HEK293 (cell line): ENCODE results near the gene NDOR1.

Experiments
- BCL11B ChIP-seq: fragments of 450-650 bp; formaldehyde crosslinking; IDR thresholded peaks from 2 replicates; pipeline ENCODE4 v1.5.1; 2016; ENCODE audit warnings: low read depth, missing biosample characterization, missing genetic modification characterization
- BCL6B ChIP-seq: fragments of 450-650 bp; formaldehyde crosslinking; IDR thresholded peaks from 2 replicates; pipeline ENCODE4 v1.5.1; 2017; ENCODE audit warnings: missing biosample characterization, missing genetic modification characterization
- EGR2 ChIP-seq: fragments of 450-650 bp; formaldehyde crosslinking; IDR thresholded peaks from 2 replicates; pipeline ENCODE4 v1.5.1; 2016; ENCODE audit warnings: low read depth, missing biosample characterization, missing genetic modification characterization
- KLF10 ChIP-seq: fragments of 450-650 bp; IDR thresholded peaks from 2 replicates; pipeline ENCODE4 v1.5.1; 2018; ENCODE audit warnings: missing biosample characterization, mild to moderate bottlenecking, missing genetic modification characterization
- MYNN ChIP-seq: fragments of 450-650 bp; formaldehyde crosslinking; IDR thresholded peaks from 2 replicates; pipeline ENCODE4 v1.5.1; 2016; ENCODE audit warnings: missing biosample characterization, missing genetic modification characterization, borderline replicate concordance
- RBAK ChIP-seq: fragments of 450-650 bp; formaldehyde crosslinking; IDR thresholded peaks from 2 replicates; pipeline ENCODE4 v1.5.1; 2016; ENCODE audit warnings: missing biosample characterization, missing genetic modification characterization
- REPIN1 ChIP-seq: fragments of 450-650 bp; formaldehyde crosslinking; IDR thresholded peaks from 2 replicates; pipeline ENCODE4 v1.5.1; 2017; ENCODE audit warnings: missing biosample characterization, missing genetic modification characterization, low read depth
- REST ChIP-seq: fragments of 450-650 bp; formaldehyde crosslinking; IDR thresholded peaks from 2 replicates; pipeline ENCODE4 v1.5.1; 2016; ENCODE audit warnings: missing biosample characterization, missing genetic modification characterization
- SP7 ChIP-seq: fragments of 450-650 bp; formaldehyde crosslinking; IDR thresholded peaks from 2 replicates; pipeline ENCODE4 v1.5.1; 2016; ENCODE audit warnings: missing biosample characterization, missing genetic modification characterization
- ZBTB1 ChIP-seq: fragments of 450-650 bp; formaldehyde crosslinking; IDR thresholded peaks from 2 replicates; pipeline ENCODE4 v1.5.1; 2016; ENCODE audit warnings: missing biosample characterization, missing genetic modification characterization
- ZBTB49 ChIP-seq: fragments of 450-650 bp; formaldehyde crosslinking; IDR thresholded peaks from 2 replicates; pipeline ENCODE4 v1.5.1; 2016; ENCODE audit warnings: missing biosample characterization, missing genetic modification characterization, low read depth
- ZFP3 ChIP-seq: fragments of 450-650 bp; formaldehyde crosslinking; IDR thresholded peaks from 2 replicates; pipeline ENCODE4 v1.5.1; 2016; ENCODE audit warnings: low read depth, missing biosample characterization, missing genetic modification characterization
- ZNF132 ChIP-seq: fragments of 450-650 bp; formaldehyde crosslinking; IDR thresholded peaks from 2 replicates; pipeline ENCODE4 v1.5.1; 2017; ENCODE audit warnings: missing biosample characterization, missing genetic modification characterization, borderline replicate concordance
- ZNF157 ChIP-seq: fragments of 450-650 bp; formaldehyde crosslinking; IDR thresholded peaks from 2 replicates; pipeline ENCODE4 v1.5.1; 2016; ENCODE audit warnings: missing biosample characterization, missing genetic modification characterization
- ZNF221 ChIP-seq: fragments of 450-650 bp; formaldehyde crosslinking; IDR thresholded peaks from 2 replicates; pipeline ENCODE4 v1.5.1; 2017; ENCODE audit warnings: missing biosample characterization, missing genetic modification characterization, borderline replicate concordance
- ZNF223 ChIP-seq: fragments of 450-650 bp; formaldehyde crosslinking; IDR thresholded peaks from 2 replicates; pipeline ENCODE4 v1.5.1; 2016; ENCODE audit warnings: missing biosample characterization, missing genetic modification characterization
- ZNF354C ChIP-seq: fragments of 450-650 bp; formaldehyde crosslinking; IDR thresholded peaks from 2 replicates; pipeline ENCODE4 v1.5.1; 2016; ENCODE audit warnings: missing biosample characterization, missing genetic modification characterization, low read depth, borderline replicate concordance
- ZNF426 ChIP-seq: fragments of 450-650 bp; formaldehyde crosslinking; IDR thresholded peaks from 2 replicates; pipeline ENCODE4 v1.5.1; 2017; ENCODE audit warnings: missing biosample characterization, missing genetic modification characterization, mild to moderate bottlenecking, inconsistent platforms, moderate library complexity
- ZNF580 ChIP-seq: fragments of 450-650 bp; formaldehyde crosslinking; IDR thresholded peaks from 2 replicates; pipeline ENCODE4 v1.5.1; 2016; ENCODE audit warnings: missing biosample characterization, missing genetic modification characterization
- ZNF610 ChIP-seq: fragments of 450-650 bp; formaldehyde crosslinking; IDR thresholded peaks from 2 replicates; pipeline ENCODE4 v1.5.1; 2016; ENCODE audit warnings: missing biosample characterization, missing genetic modification characterization, borderline replicate concordance
- ZNF621 ChIP-seq: fragments of 450-650 bp; formaldehyde crosslinking; IDR thresholded peaks from 2 replicates; pipeline ENCODE4 v1.5.1; 2017; ENCODE audit warnings: missing biosample characterization, missing genetic modification characterization
- ZNF654 ChIP-seq: fragments of 450-650 bp; formaldehyde crosslinking; IDR thresholded peaks from 2 replicates; pipeline ENCODE4 v1.5.1; 2016; ENCODE audit warnings: low read depth, missing biosample characterization, missing genetic modification characterization
- ZNF658 ChIP-seq: fragments of 450-650 bp; formaldehyde crosslinking; IDR thresholded peaks from 2 replicates; pipeline ENCODE4; 2016; ENCODE audit warnings: missing biosample characterization, missing genetic modification characterization
- ZNF785 ChIP-seq: fragments of 450-650 bp; formaldehyde crosslinking; IDR thresholded peaks from 2 replicates; pipeline ENCODE4 v1.5.1; 2016; ENCODE audit warnings: missing biosample characterization, missing genetic modification characterization
- ZNF830 ChIP-seq: fragments of 450-650 bp; IDR thresholded peaks from 2 replicates; pipeline ENCODE4 v1.5.0; 2018; ENCODE audit warnings: missing biosample characterization, missing genetic modification characterization, low read depth, mild to moderate bottlenecking, moderate library complexity
- TF ChIP-seq, protein P1 (sequence below): fragments of 450-650 bp; formaldehyde crosslinking; IDR thresholded peaks from 2 replicates; pipeline ENCODE4 v1.5.1; 2016; ENCODE audit warnings: missing biosample characterization, missing genetic modification characterization, low read depth
- TF ChIP-seq, protein P2 (sequence below): fragments of 450-650 bp; formaldehyde crosslinking; IDR thresholded peaks from 2 replicates; pipeline ENCODE4 v1.5.1; 2016; ENCODE audit warnings: missing biosample characterization, missing genetic modification characterization
- TF ChIP-seq, protein P3 (sequence below): fragments of 450-650 bp; formaldehyde crosslinking; optimal IDR thresholded peaks from 2 replicates; pipeline ENCODE3; 2016; ENCODE audit warnings: missing biosample characterization, mild to moderate bottlenecking, missing genetic modification characterization

NDOR1 gene

DNA sequence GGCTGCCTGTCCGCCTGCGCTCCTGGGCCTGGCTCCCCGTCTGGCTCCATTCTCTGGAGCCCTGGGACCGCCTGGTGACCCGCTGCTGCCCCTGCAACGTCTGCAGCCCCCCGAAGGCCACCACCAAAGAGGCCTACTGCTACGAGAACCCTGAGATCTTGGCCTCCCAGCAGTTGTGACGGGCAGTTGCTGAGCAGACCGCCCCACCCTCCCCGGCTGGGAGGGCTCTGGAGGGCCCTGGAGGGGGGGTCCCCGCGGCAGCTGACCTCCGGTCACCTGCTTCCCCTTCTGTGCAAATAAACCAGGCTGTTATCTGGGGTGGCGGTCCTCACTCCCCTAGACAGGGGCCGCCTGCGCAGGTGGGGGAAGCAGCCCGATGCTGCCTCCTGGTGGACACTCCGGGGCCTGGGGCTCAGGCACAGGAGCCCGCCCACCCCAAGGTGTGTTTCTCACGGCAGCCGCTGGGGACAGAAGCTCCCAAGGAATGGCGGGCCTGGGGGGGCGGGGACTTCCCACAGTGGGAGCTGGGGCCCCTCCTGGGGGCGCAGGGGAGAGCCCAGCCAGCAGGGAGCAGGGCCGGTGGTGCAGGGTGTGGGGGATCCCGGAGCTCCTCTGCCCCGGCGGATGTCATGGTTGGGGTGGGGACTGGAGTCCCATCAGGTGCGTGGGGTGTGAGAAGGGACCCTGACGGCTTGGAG, 30.9 kb downstream of the NDOR1 start (continued):
- TF ChIP-seq BCL6B (tag by site-specific recombination) (no peak), ZNF426 (tag by site-specific recombination) (no peak), ZBTB1 (tag by site-specific recombination) (no peak), BCL11B (no peak; the same call in 1 of the 2 replicates), ZNF157 (tag by site-specific recombination) (no peak), ZNF223 (tag by site-specific recombination) (no peak), EGR2 (tag by site-specific recombination) (peak; percentile 79), ZNF785 (no peak), ZNF132 (tag by site-specific recombination) (no peak), ZNF354C (tag by site-specific recombination) (no peak), SP7 (tag by site-specific recombination) (peak; percentile 48; the same call in 1 of the 2 replicates), ZNF654 (no peak; the same call in 1 of the 2 replicates), KLF10 (tag by site-specific recombination) (peak; percentile 56; the same call in 1 of the 2 replicates), REST (tag by site-specific recombination) (peak; percentile 22; the same call in 1 of the 2 replicates), ZFP3 (tag by site-specific recombination) (no peak), ZNF580 (tag by site-specific recombination) (no peak), ZNF658 (tag by site-specific recombination) (no peak), ZNF621 (tag by site-specific recombination) (no peak), ZNF610 (tag by site-specific recombination) (no peak), MYNN (tag by site-specific recombination) (no peak), REPIN1 (tag by site-specific recombination) (no peak), ZNF221 (tag by site-specific recombination) (no peak), ZNF830 (tag by site-specific recombination) (no peak), ZBTB49 (no peak), RBAK (tag by site-specific recombination) (no peak)
- TF ChIP-seq, protein P1, sequence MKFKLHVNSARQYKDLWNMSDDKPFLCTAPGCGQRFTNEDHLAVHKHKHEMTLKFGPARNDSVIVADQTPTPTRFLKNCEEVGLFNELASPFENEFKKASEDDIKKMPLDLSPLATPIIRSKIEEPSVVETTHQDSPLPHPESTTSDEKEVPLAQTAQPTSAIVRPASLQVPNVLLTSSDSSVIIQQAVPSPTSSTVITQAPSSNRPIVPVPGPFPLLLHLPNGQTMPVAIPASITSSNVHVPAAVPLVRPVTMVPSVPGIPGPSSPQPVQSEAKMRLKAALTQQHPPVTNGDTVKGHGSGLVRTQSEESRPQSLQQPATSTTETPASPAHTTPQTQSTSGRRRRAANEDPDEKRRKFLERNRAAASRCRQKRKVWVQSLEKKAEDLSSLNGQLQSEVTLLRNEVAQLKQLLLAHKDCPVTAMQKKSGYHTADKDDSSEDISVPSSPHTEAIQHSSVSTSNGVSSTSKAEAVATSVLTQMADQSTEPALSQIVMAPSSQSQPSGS: no peak
- TF ChIP-seq, protein P2, sequence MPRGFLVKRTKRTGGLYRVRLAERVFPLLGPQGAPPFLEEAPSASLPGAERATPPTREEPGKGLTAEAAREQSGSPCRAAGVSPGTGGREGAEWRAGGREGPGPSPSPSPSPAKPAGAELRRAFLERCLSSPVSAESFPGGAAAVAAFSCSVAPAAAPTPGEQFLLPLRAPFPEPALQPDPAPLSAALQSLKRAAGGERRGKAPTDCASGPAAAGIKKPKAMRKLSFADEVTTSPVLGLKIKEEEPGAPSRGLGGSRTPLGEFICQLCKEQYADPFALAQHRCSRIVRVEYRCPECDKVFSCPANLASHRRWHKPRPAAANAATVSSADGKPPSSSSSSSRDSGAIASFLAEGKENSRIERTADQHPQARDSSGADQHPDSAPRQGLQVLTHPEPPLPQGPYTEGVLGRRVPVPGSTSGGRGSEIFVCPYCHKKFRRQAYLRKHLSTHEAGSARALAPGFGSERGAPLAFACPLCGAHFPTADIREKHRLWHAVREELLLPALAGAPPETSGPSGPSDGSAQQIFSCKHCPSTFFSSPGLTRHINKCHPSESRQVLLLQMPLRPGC (tag by site-specific recombination): 0 out of 2 replicates have a peak, but pooled peaks have one; percentile 17
- TF ChIP-seq, protein P3, sequence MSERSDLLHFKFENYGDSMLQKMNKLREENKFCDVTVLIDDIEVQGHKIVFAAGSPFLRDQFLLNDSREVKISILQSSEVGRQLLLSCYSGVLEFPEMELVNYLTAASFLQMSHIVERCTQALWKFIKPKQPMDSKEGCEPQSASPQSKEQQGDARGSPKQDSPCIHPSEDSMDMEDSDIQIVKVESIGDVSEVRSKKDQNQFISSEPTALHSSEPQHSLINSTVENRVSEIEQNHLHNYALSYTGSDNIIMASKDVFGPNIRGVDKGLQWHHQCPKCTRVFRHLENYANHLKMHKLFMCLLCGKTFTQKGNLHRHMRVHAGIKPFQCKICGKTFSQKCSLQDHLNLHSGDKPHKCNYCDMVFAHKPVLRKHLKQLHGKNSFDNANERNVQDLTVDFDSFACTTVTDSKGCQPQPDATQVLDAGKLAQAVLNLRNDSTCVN (tag by site-specific recombination): peak; percentile 26
